ENCODE results near the gene CLSTN2.

Gene CLSTN2

DNA sequence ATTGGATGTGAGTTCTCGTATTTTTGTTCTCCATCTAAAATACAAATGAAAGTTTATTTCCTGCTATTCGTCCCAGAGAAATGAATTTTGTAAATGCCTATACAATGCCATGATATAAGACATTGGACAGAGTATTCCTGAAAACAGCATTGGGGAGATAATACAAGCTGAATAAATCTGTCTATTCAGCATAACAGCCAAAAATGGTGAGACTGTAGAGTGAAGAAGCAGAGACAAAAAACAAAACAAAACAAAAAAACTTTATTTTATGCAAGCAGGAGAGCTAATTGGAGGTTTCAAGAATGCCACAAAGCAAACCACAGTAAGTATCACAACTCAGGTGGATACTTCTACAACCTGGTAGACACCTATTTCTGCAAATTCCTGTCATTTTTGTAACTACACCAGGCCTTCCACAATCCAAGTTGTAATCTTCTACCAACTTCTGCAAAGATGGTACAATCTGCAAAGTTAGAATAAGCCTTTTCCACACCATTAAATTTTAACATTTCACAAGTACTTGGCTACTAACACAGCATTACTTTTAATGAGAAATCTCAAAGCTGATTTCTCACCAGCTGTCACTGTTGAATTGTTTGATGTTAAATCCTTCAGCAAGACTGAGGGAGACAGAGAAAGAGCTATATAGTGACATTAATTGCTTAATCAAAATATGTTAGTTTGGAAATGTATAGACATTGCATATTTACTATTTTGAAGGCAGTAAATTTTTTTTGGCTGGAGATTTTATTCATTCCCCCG is 163.1 kb downstream of the CLSTN2 start:
- DNase-seq = no peak

DNA sequence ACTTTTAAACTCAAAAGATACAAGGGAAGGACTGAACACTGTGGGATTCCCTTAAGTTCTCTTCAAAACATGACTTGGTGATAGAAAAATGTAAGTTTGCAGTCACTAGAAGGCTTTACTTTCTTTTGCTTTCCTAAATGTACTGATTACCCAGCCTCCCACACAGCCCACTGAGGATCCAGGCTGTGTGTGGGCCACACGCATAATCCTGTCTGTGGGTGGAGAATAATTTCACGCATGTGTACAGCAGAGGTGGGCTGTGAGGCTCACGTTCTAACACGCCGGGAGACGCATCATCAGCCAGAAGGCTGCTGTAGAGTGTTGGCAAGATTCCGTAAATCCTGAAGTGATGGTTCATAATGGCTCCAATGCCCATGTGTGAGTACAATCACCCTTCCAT is 165.5 kb downstream of the CLSTN2 start:
- no peak for DNase-seq

DNA sequence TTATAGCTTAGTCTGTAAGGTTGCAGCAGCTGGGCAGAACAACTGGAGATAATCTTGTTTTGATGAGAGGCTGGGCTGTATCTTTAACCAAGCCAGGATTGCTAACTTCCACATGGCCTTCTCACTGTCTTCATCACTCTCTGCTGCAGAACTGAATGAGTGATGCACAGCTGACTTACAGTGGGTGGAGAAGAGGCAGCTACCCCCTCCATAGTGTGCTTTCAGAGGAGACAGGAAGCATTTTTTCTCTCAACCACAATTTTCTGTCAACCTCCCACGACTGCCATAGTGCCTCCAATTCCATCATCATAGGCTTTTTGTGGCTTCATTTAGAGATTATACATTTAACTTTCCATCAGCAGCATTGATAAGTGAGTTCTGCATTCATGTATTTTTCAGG is 168.2 kb downstream of the CLSTN2 start:
- no peak for DNase-seq

DNA sequence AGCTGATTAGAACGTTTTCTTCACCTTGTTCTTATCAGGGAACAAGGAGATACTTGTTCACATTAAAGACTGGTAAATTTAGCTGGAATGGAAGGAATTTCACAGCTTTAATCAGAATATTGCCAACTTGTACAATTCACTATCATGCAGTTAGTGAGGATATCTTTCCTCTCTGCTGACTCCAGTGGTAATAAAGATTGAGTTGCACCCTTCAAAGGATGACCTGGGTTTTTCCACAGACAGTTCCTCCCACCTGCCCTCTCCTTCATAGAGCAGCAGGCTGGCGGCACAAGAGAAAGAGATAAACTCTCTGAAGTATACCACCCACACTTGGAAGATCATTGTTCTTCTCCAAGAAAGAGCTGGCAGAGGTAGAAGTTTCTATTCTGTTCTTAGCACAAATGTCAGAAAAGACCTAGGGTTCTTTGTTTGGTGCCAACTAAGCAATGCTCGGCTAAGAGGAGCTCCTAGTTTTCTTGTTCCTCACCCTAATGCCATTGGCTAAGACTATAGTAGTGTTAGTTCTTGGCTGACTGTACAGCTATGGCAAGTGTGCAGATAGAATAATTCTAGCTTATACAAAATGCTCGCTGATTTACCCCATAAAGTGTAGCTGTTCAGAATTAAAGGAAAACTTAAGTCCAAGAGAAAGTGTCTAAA is 169.1 kb downstream of the CLSTN2 start:
- DNase-seq = no peak

DNA sequence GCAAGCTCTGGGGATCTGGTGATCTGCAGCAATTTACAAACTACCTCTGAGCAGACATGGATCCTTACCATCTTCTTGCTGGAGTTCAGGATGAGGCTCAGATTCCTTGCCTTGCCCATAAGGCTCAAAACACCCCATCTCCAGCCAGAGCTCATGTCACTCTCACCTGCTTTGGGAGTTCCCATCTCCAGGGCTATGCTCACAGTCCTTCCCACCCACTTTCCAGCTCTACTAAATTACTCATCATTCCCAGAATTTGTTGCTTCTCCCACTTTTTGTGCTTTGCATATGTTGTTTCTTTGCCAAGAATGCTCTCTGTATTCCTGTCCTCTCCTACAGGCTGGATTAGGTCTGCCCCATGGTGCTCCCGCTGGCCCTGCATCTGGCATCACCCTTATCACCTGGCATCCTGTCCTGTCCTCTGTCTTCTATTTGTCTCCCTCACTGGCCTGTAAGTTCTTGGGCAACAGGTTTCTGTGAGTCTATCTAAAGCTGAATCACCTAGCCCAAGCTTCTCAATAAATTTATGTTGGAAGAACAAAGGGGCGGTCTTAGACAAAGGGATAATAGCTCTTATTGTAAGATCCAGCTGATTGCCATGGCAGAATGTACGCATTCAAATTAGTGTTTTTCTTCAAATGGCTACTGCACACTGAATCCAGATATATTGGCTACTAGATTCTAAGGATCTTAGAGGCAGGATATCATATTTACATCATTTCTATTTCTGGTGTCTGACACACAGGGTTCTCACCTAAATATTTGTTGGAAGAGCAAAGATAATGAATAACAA is 179.2 kb downstream of the CLSTN2 start:
- no peak for DNase-seq

DNA sequence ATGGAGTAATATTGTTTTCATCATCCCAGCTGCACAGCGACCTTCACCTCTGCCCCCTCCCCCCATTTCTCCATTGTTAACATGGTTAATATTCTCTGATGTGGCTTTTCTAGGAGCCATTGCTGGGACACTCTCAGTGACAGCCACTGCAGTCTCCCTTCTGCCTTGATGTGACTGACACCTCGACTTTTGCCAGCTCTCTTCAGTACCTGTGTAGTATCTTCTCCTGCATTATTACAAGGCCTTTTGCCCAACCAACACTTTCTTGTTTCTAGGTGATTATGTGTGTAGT is 179.8 kb downstream of the CLSTN2 start:
- DNase-seq = no peak

DNA sequence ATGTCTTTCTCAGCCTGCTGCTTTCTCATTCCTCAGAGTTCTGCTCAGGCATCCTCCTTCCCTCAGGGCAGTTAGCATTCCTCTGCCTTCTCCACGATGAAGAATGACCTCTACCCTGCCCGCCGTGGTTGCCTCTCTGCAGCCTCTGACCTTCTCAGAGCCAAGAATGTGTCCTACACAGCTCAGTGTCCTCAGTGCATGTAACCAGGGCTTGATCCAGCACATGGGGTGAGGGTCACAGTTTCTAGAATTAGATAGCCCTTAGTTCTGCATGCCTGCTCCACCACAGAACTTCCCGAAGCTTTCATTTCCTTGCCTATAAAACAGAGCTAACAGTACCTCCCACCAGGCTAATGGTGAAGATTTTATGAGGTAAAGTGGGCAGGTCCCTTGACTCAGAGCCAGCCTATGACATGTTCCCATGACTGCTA is 182.1 kb downstream of the CLSTN2 start:
- no peak for DNase-seq

DNA sequence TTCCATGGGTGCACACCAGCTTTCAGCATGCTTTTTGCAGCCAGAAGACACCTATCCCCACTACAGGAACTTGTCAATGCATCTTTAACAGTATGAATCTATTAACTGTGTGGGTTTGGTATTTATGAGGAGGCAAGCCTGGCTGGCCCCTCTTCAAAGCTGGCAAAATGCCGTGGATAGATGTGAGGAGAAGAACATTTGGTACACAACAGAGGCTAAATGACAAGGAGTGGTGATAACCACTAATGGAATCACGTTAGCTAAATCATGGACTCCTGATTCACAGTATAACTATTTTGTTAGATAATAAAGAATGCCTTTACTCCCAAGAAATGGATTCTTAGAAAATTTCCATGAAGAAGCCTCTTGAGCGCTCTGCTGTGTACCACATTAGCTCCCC is 187.2 kb downstream of the CLSTN2 start:
- DNase-seq = no peak

DNA sequence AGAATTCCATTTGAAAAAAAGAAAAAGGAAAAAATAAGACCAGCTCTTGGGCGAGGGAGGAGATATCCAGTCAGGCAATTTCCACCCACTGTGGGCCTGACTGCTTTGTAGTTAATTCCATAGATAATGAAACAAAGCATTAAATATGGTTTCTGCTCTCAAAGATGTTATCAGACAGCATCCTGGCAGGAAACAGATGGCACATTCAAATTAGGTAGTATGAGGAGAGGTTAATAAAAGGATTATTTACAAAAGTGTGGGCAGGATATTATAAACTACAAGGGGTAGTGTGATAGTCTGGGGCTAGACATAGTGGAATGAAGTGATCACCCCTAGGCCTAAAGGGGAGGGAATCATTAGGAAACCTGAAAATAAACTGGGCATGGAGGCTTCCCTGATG is 193.2 kb downstream of the CLSTN2 start:
- no peak for DNase-seq

DNA sequence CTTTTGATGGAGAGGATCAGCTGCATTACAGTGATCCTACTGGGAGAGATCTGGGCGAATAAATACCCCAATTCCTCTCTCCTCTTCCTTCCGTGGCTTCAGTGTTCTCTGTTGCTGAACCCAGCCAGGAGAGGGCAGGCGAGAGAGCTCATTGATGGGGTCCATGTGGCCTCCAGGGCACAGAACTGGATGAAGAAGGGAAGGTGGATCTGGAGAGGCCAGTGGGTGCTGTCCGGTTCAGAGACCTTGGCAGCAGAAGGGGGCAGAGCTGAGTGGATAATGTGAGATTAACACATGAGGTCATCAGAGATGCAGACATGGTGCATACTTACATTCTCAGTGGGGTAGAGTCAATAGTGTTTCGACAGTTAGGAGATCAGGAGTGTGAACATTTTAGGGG is 193.6 kb downstream of the CLSTN2 start:
- no peak for DNase-seq

DNA sequence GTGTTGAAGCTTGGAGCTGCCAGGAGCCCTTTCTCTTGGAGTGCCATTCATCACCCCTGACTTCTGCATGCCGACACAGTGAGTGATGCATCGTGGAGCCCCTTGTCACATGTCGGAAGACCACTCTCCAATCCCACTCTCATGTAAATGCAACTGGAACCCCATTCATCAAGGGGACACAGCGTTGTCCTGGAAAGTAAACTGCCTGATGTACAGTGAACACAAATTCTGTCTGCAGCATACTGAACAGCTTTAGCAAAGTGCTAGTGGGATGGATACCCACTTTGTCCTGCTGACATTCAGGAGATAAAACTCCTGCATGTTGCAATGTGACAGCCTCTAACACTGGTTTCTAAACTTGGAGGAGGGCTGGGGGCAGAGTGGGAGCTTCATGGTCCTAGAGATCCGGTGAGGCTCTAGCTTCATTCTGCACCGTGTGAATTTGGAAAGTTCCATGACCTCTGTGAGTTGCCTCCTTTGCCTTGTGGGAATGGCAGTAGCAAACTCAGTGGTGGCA is 194.8 kb downstream of the CLSTN2 start:
- no peak for DNase-seq

DNA sequence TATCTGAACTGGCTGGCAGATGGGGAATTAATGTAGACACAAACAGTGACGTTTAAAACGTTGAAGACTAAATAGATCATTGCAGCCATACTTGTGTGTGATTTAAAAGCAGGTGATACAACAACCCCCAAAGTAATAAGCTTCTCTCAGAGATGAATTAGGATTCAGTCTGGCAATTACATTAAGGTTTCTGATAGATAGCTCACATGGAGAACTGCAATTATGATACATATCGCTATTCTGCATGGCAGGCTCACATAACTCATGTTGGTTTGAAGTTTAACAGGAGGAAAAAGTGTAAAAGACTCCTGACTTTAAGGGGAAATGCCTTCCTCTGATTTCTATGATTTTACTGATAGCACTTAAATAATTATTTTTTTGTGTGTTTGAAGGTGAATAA is 196.9 kb downstream of the CLSTN2 start:
- DNase-seq = no peak

DNA sequence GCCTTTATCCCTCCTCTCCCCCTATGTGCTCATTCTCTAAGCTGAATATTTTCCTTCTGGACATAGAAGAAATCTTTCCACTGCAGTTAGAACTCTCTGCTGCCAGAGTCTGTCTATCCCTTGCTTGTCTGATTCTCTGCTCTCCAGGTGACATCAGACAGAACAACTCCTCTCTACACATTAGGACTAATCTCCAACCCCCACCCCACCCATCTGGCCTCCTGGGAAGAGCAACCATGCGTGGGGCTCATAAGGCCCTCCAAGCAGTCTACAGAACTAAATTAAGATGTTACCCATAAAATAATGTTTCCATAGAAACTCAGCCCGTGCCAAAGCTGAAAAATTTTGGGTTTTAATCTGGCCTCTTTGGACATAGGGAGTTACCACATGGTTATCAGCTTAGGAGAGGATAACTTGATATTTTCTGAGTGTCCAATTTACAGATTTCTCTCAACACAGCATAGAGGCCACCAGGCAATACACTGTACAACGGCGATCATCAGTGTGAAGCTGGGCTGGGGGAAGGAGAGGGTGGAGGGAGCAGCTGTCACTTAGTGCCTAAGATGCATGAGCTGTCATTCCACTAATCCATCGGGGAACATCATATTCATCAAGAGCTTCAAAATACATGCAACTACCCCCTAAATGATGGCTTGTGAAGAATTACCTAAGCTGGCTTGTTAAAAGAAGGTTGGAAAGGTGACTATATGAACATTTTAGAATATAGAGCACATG is 199.4 kb downstream of the CLSTN2 start:
- DNase-seq = no peak

DNA sequence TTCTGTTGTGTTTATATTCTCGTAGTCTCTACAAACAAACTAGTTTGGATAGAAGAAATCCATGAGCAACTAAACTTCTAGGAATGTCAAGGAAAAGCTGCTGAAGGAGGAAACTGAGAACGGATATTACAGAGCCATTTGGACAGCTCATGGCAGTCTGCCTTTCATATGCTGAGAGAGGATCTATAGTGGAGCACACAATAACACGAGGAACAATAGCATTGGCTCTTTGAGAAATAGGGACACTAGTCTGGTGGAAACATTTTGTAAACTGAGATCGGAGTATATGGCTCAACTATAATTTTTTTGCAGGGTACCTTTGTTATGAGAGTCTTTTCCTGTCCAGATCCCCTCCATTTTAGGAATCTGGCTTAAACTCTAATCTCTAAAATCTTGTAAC is 200.5 kb downstream of the CLSTN2 start:
- no peak for DNase-seq

DNA sequence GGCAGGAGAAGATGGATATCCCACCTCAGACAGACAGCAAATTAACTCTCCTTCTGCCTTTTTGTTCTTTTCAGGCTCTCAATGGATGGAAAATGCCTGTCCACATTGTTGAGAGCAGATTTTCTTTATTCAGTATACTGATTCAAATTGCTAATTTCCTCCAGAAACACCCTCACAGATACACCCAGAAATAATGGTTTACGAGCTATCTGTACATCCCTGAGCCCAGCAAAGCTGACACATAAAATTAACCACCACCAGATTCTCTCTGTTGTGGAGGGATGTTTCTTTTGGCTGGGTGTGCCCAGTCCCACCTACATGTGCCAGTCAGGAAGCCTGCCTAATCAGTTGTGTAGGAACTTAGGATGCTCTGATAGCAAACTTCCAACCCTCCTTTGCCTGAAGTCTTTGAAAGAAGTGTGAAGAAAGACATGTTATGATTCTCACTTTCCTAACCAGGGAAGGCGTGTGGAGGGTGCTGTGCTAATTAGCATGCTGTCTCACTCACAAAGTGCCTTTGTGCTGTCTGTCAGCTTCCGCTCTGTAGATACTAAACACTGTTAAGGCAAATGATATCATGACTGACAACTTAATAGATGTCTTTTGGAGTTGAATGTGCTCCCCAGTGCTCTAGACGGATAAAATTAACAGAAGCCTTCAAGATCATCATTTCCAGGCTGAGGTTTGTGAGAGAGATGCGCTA is 208.5 kb downstream of the CLSTN2 start:
- no peak for DNase-seq

DNA sequence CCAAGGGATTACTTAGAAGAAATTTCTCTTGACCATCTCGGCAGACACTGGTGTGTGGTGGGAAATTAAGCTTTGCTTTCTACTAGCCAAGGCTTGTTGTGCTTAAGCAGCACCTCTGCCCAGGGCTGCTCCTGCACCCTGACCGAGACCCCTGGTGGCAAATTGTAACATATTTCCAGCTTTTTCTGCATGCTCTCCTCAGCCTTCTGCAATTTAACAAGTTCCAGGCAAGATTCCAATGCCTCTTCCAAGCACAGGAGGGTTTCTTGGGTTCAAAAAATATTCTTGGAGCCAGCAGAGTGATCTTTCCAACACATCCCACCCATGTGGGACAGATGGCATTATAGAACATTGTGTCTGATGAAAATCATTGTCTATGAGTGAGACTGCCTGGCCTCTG is 210.5 kb downstream of the CLSTN2 start:
- no peak for DNase-seq

DNA sequence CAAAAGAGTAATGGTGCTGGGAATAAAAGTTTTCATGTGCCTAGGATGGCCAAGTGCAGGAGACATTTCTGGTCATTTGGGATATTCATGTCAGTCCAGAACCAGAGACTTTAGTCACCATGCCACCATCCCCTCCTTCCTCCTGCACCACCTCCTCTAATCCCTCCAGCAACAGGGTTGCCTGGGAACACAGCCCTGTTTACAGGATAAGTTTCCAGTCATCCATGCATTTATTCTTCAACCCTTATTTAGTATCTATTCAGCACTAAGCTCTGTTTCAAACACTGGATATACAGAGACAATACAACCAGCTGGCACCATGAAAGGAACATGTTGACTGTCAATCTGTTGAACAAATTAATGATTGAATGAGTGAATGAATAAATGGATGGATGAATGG is 211.7 kb downstream of the CLSTN2 start:
- no peak for DNase-seq

DNA sequence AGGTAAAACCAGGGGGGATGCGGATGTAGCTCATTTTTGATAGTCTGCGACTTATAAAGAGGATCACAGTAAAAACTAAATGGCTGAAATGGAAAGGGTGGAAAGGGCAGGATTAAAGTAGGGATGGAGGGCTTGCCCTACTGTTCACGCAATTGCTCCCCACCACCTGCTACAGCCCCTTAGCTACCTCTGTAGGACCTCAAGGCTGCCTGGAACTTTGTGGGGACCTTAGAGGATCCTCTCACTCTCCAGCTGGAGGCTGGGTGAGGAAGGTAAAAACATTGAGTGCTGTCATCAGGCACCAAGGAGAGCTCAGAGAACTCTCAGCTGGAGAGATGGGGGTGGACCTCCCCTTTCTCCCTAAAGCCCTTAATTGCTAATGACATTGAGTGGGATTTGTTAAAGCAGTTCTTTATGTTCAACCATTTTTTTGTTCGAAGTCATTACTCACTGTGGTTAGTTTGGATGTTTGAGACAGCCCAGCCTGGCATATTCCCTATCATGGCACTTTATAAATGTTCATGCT is 213.0 kb downstream of the CLSTN2 start:
- no peak for DNase-seq

DNA sequence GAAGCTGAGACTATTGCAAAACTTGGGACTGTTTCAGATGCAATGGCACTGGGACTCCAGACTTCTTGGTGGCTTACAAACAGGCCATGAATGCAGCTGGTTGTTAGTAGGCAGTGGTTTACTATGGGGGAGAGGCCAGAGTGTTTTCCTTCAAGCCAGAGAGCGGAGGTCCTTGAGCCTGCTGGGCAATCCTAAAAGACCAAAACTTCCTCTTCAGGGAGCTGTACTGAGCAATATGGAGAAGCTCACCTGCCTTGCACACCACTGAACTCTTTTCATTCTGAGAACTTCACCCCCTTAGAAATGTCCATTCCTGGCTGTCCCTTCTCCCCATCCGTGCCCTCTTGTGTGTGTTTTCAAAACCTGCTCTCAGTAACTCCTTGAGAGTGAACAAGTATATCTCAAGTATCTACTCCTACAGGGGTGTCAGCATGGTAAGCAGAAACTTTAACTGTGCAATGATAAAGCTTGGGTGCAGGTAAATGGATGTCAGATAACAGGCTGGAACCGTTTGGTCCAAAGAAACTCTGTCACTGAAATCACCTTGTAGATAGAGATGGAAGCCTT is 213.9 kb downstream of the CLSTN2 start:
- no peak for DNase-seq

DNA sequence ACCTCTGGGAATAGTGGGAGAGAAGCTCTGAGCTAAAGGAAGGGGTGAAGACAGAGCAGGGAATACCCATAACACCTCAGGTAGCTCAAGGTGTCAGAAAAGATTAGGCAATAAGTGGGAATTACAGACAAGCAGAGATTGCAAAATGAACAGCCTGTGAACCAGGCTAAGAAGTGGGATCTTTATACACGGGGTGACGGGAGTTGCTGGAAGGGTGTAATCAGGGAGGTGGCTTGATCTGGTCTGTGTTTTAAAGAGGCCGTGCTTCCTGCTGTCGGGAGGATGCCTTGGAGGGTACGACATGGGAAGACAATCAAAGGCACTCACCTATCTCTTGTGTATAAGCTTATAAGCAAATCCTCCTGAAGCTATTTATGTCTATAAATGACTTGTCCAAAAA is 216.3 kb downstream of the CLSTN2 start:
- no peak for DNase-seq

DNA sequence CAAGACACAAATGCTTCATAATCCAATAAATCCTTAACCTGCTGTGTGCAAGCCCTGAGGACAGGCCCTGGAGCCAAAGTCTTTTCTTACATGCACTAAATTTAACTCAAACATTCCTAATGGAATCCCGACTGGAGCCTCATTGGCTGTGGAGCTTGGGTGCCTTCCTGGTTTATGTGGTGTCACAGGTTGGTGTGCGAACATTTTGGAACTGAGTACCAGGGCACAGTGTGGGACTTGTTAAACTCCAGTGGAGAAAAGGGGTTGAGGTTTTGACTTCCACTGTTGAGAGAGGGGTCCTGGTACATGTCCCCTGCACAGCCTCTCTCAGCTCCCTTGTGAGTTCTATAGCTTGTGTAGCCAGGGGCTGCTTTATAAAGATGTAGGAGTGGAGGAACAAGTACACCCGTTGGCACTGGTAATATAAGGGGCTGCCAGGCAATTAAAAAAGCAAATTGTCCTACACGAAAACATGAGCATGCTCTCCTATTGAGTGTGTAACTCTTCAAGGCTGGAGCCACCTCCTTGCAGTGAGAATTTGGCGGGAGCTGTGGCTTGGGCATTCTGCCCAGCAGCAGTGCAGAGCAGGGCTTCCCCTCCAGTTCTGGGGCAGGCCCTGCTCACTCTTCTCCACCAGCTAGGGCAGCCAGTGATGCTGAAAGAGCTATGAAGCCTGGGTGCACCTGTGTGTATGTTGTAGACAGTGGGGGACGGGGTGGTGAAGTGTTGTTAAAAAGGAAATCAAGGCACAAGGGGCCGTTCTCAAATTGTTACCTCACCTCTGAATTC is 218.1 kb downstream of the CLSTN2 start:
- no peak for DNase-seq

Measured in activated naive CD4-positive, alpha-beta T cell (primary cell).